Spleen (tissue), 7 donors: ENCODE data around the gene GRID2.

Experiments
- POLR2A ChIP-seq, 3 donors: fragments of 450-650 bp; IDR thresholded peaks; one replicate each; pipeline ENCODE4 v1.5.1; 2017; ENCODE audit warnings: antibody characterized with exemption in 3 of 3, mild to moderate bottlenecking in 1 of 3
- TF ChIP-seq, protein P1 (sequence below), 11 experiments: fragments of 200-600 bp in 7 of 11; fragments of 450-650 bp in 4 of 11; sonication (generic) in 4 of 11; IDR thresholded peaks in 8 of 11; conservative IDR thresholded peaks in 3 of 11; 1 replicate in 7 of 11; 2 replicates in 4 of 11; pipeline versions ENCODE4 v1.4.0 to v1.8.0; 2016 to 2021; ENCODE audit warnings: antibody characterized with exemption in 11 of 11, inconsistent platforms in 4 of 11, mild to moderate bottlenecking in 1 of 11
- donor health status: DM: no; HTN: no; CAD: no; lungs with moderate emphysema.
- donor health status: DM: no; HTN: no; CAD: no.
- donor health status: DM: no; HTN: no; CAD: no.

DNA sequence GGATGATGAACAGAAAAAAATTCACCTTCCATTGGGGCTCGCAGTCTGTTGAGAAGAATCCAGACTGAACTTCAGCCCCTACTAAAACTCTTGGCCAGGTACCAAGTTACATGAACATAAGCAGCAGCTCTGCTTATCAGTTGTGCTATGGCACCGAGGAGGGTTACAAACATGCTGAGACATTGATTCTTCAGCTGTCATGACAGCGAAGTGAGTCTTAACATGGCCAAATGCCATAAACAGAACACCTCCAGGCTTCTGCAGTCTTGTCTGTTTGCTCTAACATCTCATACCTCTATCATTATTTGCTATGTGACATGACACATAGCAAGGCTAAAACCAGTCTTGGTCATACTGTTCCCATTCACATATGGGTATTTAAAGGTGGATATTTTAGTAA is 521.5 kb downstream of the GRID2 start:
- TF ChIP-seq, protein P1, sequence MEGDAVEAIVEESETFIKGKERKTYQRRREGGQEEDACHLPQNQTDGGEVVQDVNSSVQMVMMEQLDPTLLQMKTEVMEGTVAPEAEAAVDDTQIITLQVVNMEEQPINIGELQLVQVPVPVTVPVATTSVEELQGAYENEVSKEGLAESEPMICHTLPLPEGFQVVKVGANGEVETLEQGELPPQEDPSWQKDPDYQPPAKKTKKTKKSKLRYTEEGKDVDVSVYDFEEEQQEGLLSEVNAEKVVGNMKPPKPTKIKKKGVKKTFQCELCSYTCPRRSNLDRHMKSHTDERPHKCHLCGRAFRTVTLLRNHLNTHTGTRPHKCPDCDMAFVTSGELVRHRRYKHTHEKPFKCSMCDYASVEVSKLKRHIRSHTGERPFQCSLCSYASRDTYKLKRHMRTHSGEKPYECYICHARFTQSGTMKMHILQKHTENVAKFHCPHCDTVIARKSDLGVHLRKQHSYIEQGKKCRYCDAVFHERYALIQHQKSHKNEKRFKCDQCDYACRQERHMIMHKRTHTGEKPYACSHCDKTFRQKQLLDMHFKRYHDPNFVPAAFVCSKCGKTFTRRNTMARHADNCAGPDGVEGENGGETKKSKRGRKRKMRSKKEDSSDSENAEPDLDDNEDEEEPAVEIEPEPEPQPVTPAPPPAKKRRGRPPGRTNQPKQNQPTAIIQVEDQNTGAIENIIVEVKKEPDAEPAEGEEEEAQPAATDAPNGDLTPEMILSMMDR (IDR thresholded peaks at IDR 0.05 in 8 of 11, conservative IDR thresholded peaks at IDR 0.05 in 3 of 11): no peak
- no peak for TF ChIP-seq POLR2A (IDR thresholded peaks at IDR 0.05)
